GM12878 (cell line): ENCODE results near the gene DPPA5.
"Not testable (repeated sequence)": the region's sequence is repeated elsewhere in the genome, so short reads cannot be mapped to it uniquely, and the experiment has no call there.

Experiments
- CEBPB ChIP-seq, 2 experiments: fragments of 150-350 bp in 1 of 2; IDR thresholded peaks; 2 replicates each; pipeline ENCODE4 v1.6.1; 2012 to 2014; ENCODE audit warnings: low read depth in 2 of 2, low read length in 2 of 2, borderline replicate concordance in 1 of 2, inconsistent platforms in 1 of 2
- CHD4 ChIP-seq: fragments of 200-600 bp; sonication (generic); IDR thresholded peaks from 2 replicates; pipeline ENCODE4 v1.6.1; 2016; ENCODE audit warnings: mild to moderate bottlenecking
- CTCF ChIP-seq, 3 experiments: IDR thresholded peaks in 2 of 3; conservative IDR thresholded peaks in 1 of 3; 2 replicates each; pipeline ENCODE4 v1.5.1; 2011; ENCODE audit warnings: low read depth in 3 of 3, low read length in 3 of 3, mild to moderate bottlenecking in 3 of 3, control low read depth in 2 of 3, moderate library complexity in 2 of 3, inconsistent platforms in 1 of 3, mixed read lengths in 1 of 3; ENCODE audit not compliant: control insufficient read depth in 2 of 3, insufficient read depth in 1 of 3; ENCODE audit errors: extremely low read depth in 1 of 3
- LARP7 ChIP-seq: fragments of 450-650 bp; IDR thresholded peaks from 2 replicates; pipeline ENCODE4 v1.6.1; 2017; ENCODE audit warnings: mild to moderate bottlenecking
- USF2 ChIP-seq: IDR thresholded peaks from 2 replicates; pipeline ENCODE4 v1.6.1; 2011; ENCODE audit warnings: low read depth, low read length, improper control_type of control experiment, borderline replicate concordance
- YBX1 ChIP-seq: fragments of 450-650 bp; IDR thresholded peaks from 2 replicates; pipeline ENCODE4 v1.6.1; 2016; ENCODE audit warnings: antibody characterized with exemption

- TF ChIP-seq CTCF (IDR thresholded peaks at IDR 0.05 in 2 of 3, conservative IDR thresholded peaks at IDR 0.05 in 1 of 3; ENCODE audit: control insufficient read depth in 2 of 3, extremely low read depth in 1 of 3, insufficient read depth in 1 of 3, low read depth in 3 of 3, low read length in 3 of 3); YBX1; USF2; CEBPB (IDR thresholded peaks at IDR 0.05; ENCODE audit: borderline replicate concordance in 1 of 2, low read depth in 2 of 2, low read length in 2 of 2); LARP7; CHD4: not testable (repeated sequence)
Measured at GRCh38 chr6:73310503-73310845, 43.6 kb downstream of the DPPA5 start.
